DMS 273 treated with DMSO at 0.1 percent for 48 hours (cell line): ENCODE data around the gene MSX2.

Experiments
- DNase-seq: peaks from one replicate; lab custom pipeline; 2025; lab: John Stamatoyannopoulos, UW

MSX2 gene

GRCh38 chr5:174718880-174719610, 5.3 kb upstream of the MSX2 start:
- DNase-seq: no peak

GRCh38 chr5:174719793-174720611, 4.4 kb upstream of the MSX2 start:
- DNase-seq: no peak

GRCh38 chr5:174720612-174721529, 3.5 kb upstream of the MSX2 start:
- DNase-seq: no peak

- DNase-seq: no peak
These were observed 2.6 kb upstream of the MSX2 start for GRCh38 chr5:174721530-174722432.

GRCh38 chr5:174722500-174722899, 1.9 kb upstream of the MSX2 start:
- DNase-seq: no peak

- DNase-seq: no peak
These were observed 935 bp upstream of the MSX2 start for GRCh38 chr5:174723315-174723978.

GRCh38 chr5:174723979-174724483, 351 bp upstream of the MSX2 start:
- DNase-seq: no peak

- DNase-seq: no peak
These were observed 1.0 kb downstream of the MSX2 start for GRCh38 chr5:174725261-174725990.

GRCh38 chr5:174725991-174726601, 1.7 kb downstream of the MSX2 start:
- no peak for DNase-seq

- DNase-seq: no peak
These were observed 2.8 kb downstream of the MSX2 start for GRCh38 chr5:174726916-174727793.

GRCh38 chr5:174727794-174728680, 3.7 kb downstream of the MSX2 start:
- DNase-seq: no peak

GRCh38 chr5:174729075-174729680, 4.8 kb downstream of the MSX2 start:
- DNase-seq: no peak

- no peak for DNase-seq
These were observed 7.0 kb downstream of the MSX2 start for GRCh38 chr5:174731214-174732035.

- DNase-seq: no peak
These were observed 7.9 kb downstream of the MSX2 start for GRCh38 chr5:174732036-174733020.
